Posterior cingulate gyrus (tissue), 11 donors: ENCODE data around the gene ARID5A.

Experiments used
- DNase-seq, 10 donors: peaks; one replicate each; pipeline versions ENCODE4 v3.0.0 to v3.0.0-alpha.2; 2020 to 2021; ENCODE audit warnings: mixed read lengths in 3 of 10
- intact Hi-C: fragments of 100-400 bp; cut with DNase I; formaldehyde crosslinking; loops from one replicate; pipeline ENCODE4 v1.15.1; 2023

ARID5A gene

DNA sequence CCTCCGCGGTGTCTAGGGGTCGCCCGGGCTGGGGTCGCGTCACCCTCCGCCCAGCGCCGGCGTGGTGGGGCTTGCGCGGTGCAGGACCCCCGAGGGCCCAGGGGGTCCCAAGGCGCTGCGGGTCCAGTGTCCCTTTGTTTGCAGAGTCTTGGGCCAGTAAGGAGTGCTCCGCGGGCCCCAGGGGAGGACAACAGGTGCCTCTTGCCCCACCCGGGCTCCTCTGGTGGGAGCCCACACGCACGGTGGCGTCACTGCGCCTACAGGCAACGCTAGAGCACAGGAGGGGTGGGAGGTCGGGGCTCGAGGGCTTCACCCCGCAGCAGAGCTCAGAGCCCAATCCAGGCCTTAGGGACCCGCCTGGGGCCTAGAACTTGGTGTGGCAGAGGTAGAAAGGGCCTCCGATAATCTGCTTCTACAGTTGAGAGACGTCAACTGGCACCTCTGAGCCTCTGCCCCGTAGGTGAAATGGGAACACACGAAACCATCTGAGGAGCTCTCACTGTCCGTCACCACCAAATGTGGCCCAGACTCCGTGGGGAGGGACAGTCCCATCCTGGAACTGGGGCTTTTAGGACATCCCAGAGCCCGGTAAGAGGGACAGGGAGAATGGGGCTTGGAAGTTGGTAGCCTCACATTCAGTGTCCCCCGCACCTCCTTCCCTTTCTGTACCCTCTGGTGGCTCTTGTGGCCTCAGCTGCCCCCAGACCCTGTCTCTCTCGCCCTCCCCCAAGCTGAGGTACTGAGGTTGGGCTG, 1.4 kb downstream of the ARID5A start:
- intact Hi-C loops = no loop called here
- peak in 3 of 10 donors; percentile 17 to 80 (median 64) for DNase-seq

DNA sequence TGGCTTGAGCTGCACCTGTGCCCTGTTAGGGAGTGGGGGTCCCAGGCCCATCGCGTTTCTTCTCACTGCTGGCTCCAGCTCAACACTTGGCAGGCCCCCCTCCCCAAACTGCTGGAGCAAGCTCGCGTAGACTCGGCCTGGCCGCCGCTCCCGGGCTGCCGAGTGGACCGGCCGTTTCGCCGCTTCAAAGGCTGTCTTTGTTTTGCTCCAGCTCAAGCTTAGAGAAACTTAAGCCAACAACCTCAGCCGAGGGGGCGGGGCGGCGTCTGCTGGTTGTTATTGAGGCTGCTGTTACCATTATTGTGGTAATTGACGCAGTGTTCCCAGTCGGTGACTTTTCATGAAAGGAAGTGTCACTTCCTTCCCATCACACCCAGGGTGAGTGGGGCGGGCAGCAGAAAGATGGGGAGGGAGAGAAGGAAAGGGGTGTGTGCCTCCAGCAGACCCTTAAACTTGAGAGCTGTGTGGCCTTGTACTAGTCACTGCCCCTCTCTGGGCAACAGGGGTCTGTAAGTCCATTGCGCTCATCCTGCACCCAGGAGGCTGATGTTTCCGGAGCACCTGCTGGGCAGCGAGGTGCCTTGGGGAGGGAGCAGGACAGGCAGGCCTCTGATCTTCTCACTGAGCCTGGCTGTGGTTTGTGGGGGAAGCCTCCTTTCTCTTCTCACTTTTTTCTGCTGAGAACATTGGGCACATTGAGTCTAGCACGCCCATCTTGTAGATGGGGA, 2.1 kb downstream of the ARID5A start:
- DNase-seq = peak; percentile 64 to 96 (median 78)
- intact Hi-C loops = no loop called here

DNA sequence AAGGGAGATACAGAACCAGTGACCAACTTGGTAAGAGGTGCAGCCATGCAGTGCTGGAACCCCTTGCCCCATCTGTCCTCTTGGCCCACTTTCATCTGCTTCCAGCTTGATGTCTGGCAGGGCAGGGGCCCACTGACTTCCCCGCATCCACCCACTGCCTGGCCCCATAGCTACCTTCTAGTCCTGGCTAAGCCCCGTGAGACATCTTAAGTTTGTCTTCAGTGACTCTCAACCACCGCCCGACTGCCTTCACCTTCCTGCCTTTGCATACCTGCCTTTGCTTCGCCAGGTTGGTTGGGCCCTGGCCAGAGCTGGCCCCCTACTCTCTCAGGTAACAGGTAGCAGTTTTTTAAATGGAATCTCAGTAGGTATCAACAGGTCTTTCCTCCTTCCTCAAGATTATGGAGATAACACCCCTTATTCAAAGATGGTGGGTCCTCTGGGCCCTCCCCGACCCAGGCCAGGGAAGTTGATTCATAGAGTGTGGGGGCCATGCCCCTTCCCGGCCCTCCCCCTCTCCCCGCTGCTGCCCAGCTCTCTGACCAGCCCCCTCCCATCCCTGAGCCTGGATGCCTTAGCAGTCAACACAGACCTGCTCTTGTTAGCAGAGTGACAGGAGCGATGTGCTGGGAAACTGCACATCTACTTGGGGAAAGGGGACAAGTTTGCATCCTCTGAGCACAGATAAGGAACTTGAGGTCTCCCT, 2.8 kb downstream of the ARID5A start:
- intact Hi-C loops = no loop called here
- peak in 3 of 10 donors; percentile 16 to 63 (median 23) for DNase-seq

DNA sequence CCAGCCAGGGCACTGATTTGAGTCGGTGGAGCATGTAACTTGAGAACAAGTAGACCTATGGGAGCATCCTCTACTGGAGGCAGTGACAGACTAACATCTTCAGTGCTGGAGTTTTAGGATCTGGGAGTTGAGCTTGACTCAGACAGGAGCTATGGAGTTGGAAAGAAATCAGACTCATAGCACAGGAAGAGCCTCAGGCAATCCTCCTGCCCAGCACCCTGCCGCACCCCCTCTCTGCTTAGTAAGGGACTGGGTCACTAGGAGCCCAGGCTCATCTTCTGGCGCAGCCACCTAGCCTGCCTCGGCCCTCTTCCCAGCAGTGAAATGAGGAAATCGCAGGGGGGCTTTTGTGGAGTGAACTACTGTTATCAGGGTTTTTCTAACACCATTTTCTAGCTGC, 3.6 kb downstream of the ARID5A start:
- peak in 1 of 10 donors; percentile 27 for DNase-seq

DNA sequence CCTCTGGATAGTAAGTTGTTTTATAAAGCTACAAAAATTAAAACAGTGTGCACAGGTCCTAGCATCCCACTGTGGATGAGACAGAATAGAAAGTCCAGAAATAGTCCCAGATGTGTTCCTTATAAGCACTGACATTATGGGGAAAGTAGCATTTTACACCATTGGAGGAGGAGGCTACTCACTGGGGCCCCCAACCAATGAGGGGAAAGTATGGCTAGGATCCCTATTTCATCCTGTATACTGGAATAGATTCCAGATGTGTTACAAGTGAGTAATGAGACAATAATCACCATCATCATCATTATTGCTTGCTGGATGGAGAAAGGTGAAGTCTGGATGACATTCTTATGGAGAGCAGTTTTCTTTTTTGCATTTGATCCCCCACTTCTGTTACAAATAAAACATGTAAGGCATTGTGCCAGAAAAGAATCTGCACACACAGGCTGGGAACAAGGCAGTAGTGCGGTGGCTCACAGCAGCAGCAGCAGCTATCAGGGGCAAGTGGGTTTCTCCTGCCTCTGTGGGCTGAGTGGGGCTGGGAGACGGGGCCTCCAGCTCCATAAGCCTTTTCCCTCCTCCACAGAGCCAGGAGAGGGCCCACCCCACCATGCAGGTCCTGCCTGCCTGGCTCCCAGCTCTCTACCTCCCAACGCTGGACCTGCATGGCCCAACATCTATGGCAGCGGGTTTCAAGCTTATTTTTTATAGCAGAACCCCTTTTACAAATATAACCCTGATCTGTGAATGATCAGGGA, 5.0 kb downstream of the ARID5A start:
- intact Hi-C loops = no loop called here
- DNase-seq = peak in 3 of 10 donors; percentile 4 to 21 (median 16)

More for the DNA sequence above, 3.6 kb downstream of the ARID5A start:
- intact Hi-C loops = no loop called here

DNA sequence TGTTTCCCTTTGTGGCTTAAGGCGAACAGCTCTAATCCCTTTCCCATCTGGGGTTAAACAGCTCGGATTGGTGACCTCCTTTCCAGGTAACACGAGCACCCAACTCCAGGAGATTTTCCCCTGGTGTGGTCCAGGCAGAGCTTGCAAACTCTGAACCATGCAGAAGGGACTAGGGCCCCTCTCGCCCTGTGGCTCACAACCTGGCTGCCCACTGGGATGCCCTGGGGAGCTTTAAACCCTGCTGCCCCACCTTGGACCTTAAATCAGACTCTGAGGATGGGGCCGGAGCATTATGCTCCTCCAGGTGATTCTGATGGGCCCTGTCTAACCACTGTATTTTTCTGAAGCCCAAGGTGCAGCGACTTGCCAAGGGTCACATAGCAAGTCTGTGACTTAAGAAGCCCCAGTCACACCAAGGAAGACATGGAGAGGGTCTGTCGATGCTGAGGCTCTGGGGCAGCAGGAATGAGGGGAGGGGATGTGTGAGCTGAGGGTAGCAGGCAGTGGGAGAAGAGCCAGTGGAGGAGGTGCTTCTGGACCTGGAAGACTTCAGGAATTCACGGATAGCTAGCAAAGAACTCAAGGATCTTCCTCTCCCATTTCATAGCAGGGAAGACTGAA, 5.9 kb downstream of the ARID5A start:
- DNase-seq = peak in 1 of 10 donors; percentile 22
- intact Hi-C loops = no loop called here

DNA sequence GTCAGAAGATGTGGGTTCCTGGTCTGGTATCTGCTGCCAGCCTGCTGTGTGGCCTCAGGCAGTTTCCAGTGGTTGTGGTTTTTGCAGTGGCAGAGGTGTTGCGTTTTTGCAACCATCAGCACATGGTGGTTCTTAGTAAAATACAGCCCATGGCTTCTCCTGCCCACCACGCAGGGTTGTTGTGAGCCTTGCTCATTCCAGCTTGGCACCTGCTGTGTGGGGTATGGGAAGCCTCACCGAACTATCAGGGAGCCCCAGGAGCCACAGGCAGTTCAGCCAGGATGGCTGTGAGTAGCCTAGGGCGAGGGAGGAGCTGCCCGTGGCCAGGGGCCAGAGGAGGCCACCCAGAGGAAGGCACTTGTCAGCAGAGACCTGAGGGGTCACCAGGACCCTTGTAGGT, 9.8 kb downstream of the ARID5A start:
- intact Hi-C loops = no loop called here
- peak in 2 of 10 donors; percentile 46 to 61 for DNase-seq

DNA sequence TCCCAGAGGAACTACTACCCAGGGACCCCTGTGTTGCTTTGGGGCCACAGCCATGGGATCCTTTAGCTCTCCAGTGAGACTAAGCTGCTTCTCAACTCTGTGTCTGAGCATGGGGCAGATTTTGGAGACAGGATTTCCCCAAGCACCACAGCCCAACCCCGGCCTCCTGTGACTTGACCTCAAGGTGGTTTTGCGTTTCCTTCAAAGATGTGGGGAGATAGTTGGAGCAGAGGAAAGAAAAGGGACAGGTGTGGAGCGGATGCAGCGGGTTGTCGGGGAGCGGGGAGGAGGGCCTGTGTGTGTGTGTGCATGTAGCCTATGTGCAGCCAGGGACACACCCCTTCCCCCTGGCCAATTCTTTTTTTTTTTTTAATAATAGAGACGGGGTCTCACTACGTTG, 10.2 kb downstream of the ARID5A start:
- DNase-seq = peak in 2 of 10 donors; percentile 13 to 47

DNA sequence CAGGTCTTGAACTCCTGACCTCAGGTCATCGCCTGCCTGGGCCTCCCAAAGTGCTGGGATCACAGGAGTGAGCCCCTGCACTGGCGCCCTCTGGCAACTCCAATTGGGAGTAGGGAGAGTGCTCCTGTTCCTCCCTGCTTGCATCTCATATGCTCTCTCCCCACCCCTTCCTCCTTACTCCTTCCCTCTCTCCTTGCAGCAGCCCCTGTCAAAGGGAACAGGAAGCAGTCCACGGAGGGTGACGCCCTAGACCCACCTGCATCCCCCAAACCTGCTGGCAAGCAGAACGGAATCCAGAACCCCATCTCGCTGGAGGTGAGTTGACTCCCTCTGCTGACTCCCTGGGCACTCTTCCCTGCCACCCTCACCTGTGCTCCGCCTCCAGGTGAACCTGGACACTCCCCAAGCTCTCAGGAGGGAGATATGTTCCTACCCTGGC, 10.7 kb downstream of the ARID5A start:
- intact Hi-C loops = no loop called here
- DNase-seq = peak in 2 of 10 donors; percentile 53 to 59

More for the DNA sequence above, 10.2 kb downstream of the ARID5A start:
- intact Hi-C loops = no loop called here

DNA sequence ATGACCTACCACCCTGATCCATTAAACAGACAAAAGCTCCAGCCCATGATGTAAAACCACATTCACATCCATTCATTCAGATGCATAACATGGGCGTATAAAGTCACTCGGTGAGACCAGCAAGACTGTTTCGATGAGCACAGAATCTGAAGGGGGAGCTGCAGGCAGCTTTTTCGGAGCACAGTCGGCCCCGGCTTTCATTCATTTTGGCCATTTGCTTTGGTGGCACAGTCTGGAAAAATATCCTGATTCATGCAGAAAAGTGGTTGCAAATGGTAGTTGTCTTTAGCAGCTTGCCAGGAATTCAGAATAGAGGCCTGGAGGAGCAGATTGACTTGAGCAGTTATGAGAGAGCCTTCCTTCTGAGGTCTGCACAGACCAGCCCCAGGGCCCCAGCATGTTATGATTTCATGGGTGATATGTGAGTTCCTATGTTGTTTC, 11.2 kb downstream of the ARID5A start:
- peak in 2 of 10 donors; percentile 82 to 89 for DNase-seq
- intact Hi-C loops = no loop called here

DNA sequence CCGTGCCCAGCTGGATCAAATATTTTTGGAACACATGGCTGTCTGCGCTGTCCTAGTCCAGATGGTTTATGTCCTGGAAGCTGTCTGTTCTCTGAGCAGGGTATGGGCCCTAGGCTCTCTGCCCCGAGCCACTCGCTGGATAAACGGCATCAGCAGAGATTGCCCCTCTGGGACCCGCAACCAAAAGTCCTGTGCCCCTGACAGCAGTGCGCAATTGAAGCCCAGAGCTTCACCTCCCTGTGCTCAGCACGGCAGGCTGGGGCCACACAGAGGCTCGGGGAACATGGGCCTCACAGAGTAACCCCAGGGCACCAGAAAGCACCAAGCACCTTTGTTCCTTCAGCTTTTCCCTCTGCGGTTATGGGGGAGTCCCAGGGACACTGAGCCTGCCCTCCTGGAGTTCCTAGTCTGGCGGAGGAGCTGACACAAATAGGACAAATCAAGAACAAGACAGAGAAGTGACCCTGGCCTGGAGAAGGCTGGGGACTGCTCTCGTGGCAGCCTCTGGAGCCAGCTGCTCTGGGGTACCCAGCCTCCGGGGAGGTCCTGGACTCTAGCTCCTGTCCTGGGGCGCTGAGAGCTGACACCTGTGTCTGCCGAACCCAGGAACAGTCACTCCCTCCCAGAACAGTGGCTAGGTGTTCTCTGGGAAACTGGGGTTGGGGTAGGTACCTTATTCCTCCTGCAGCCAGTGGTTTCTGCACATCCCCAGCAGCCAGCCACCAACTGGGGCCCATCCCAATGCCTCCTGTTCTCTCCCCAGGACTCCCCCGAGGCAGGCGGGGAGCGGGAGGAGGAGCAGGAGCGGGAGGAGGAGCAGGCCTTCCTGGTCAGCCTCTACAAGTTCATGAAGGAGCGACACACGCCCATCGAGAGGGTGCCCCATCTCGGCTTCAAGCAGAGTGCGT, 12.3 kb downstream of the ARID5A start:
- intact Hi-C loops = no loop called here

DNA sequence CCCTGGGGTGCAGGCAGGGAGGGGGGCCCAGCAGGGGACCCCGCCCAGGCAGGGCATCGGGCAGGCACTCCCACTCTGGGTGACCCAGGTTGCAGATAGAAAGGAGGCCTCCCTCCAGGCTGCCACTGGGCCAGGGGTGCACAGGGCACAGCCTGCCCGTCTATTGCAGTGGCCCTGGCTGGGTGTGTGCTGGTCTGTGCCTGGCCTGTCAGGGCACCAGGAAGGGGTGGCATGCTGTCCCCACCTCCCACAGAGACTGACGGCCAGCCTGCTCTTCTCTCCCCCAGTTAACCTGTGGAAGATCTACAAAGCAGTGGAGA, 12.9 kb downstream of the ARID5A start:
- DNase-seq = peak in 2 of 10 donors; percentile 62 to 65
- intact Hi-C loops = no loop called here

More for the DNA sequence above, 12.3 kb downstream of the ARID5A start:
- peak in 2 of 10 donors; percentile 49 to 53 for DNase-seq

DNA sequence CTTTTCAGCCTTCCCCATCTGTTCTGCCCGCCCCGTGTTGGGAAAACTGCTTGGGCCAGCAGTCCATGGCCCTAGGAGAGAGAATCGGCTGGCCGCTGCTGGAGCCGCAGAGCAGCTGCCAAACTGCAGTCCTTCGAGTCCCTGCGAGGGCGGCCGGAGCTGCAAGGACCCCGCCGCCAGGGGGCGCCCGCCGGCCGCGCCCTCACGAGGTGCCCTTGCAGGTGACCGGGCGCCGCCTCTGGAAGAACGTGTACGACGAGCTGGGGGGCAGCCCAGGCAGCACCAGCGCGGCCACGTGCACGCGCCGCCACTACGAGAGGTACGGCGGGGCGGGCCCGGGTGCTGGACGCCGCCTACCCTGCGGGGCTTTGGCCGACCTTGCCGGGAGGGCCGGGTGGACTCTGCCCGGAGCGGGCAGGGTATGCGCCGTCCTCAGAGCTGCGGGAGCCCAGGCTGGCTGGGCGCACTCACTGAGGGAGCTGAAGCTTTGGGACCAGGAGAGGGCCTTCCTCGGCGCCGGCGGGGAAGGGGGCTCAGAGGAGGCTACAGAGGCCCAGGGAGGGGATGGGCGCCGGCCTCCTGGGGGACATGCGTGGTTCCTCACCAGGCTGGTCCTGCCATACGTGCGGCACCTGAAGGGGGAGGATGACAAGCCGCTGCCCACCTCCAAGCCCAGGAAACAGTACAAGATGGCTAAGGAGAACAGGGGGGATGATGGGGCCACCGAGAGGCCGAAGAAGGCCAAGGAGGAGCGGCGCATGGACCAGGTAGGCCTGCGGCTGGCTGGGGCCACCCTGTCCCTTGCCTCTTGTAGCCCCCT, 13.6 kb downstream of the ARID5A start:
- intact Hi-C loops = no loop called here
- peak in 2 of 10 donors; percentile 81 to 83 for DNase-seq

DNA sequence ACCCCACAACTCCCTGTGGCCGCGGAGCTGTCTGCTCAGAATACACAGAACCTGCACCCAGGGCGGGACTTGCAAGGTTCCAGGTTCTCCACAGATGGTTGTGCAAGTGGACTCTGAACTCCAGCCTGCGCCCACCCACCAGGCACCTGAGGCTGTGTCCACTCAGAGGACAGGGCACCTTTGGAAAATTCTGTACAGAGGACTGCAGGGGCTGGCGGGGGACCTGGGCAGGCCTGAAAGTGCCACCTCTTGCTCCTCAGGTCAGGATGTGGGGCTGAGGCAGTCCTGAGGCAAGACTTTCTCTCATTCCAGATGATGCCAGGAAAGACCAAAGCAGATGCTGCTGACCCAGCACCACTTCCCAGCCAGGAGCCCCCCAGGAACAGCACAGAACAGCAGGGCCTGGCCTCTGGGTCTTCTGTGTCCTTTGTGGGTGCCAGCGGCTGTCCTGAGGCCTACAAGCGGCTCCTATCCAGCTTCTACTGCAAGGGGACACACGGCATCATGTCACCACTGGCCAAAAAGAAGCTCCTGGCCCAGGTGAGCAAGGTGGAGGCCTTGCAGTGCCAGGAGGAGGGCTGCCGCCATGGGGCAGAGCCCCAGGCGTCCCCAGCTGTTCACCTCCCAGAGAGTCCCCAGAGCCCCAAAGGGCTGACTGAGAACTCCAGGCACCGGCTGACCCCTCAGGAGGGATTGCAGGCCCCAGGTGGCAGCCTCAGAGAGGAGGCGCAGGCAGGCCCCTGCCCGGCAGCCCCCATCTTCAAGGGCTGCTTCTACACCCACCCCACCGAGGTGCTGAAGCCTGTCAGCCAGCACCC, 14.4 kb downstream of the ARID5A start:
- intact Hi-C loops = no loop called here
- DNase-seq = peak in 1 of 10 donors; percentile 75

DNA sequence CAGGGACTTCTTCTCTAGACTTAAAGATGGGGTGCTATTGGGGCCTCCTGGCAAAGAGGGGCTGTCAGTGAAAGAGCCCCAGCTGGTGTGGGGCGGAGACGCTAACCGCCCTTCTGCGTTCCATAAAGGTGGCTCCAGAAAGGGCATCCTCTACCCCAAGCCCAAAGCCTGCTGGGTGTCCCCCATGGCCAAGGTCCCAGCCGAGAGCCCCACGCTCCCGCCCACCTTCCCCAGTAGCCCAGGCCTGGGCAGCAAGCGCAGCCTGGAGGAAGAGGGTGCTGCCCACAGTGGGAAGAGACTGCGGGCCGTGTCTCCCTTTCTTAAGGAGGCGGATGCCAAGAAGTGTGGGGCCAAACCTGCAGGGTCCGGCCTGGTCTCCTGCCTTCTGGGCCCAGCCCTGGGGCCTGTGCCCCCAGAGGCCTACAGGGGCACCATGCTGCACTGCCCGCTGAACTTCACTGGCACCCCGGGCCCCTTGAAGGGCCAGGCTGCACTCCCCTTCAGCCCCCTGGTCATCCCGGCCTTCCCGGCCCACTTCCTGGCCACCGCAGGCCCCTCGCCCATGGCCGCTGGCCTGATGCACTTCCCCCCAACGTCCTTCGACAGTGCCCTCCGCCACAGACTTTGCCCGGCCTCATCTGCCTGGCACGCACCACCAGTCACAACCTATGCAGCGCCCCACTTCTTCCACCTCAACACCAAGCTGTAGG, 15.2 kb downstream of the ARID5A start:
- intact Hi-C loops = no loop called here
- peak in 1 of 10 donors; percentile 67 for DNase-seq
